ENCODE data around the gene PARD3B. TPM values are rescaled to one million over a fixed set of nuclear protein-coding genes. Genes with fewer than 3 reads are reported as not detected.
A peak's percentile ranks its signal among the peaks of the same experiment; 100 is the strongest.

Gene PARD3B
- total and polyA plus RNA-seq, 2 of the 13 experiments (the other 11 are each of a cell fraction or from before 2014, with no cell fraction given), result 0.71 to 2.3 TPM

- no peak for TF ChIP-seq ZNF251 (CRISPR knock-in tag; IDR thresholded peaks at IDR 0.05)
- no peak for TF ChIP-seq ZZZ3 (CRISPR knock-in tag; IDR thresholded peaks at IDR 0.05; ENCODE audit: borderline replicate concordance)
- no peak for TF ChIP-seq ZNF569 (CRISPR knock-in tag; IDR thresholded peaks at IDR 0.05; ENCODE audit: borderline replicate concordance)
- no peak for TF ChIP-seq CSRNP2 (CRISPR knock-in tag; conservative IDR thresholded peaks at IDR 0.05; ENCODE audit: low read depth)
Measured at GRCh38 chr2:204750389-204750788, 205.1 kb downstream of the PARD3B start (continued).

- no peak for FAIRE-seq
Measured at GRCh38 chr2:204751472-204751871, 206.2 kb downstream of the PARD3B start.

More at GRCh38 chr2:204751472-204751871, 206.2 kb downstream of the PARD3B start:
- BruUV-seq (replicated peaks), result no TSS peak
- Histone ChIP-seq H3K27ac (ENCODE audit: extremely low read length, insufficient read depth, low read length) (no peak overlapping the region), H3K36me3 (replicated peaks in 1 of 2; ENCODE audit: control insufficient read depth in 1 of 2, insufficient read depth in 2 of 2, low read length in 2 of 2) (no peaks in the 10 kb centered on the region), H3K79me2 (ENCODE audit: insufficient read depth, low read length) (no peaks in the 10 kb centered on the region), H3K27me3 (ENCODE audit: control insufficient read depth in 1 of 2, insufficient read depth in 2 of 2, low read length in 2 of 2) (no peaks in the 10 kb centered on the region), H2AFZ (ENCODE audit: low read length) (no peak overlapping the region), H4K20me1 (ENCODE audit: insufficient read depth, low read length) (no peaks in the 10 kb centered on the region), H3K4me3 (replicated peaks in 1 of 3; ENCODE audit: insufficient read depth in 1 of 3, low read depth in 2 of 3, low read length in 3 of 3) (no peak overlapping the region), H3K9ac (ENCODE audit: insufficient read depth, low read depth, low read length) (no peak overlapping the region), H3K4me2 (ENCODE audit: low read depth, low read length) (no peak overlapping the region), H3K4me1 (ENCODE audit: insufficient read depth, low read length) (no peaks in the 10 kb centered on the region), H3K9me3 (ENCODE audit: low read length) (peaks cover 82% of the 10 kb centered on the region)
- in situ Hi-C loops (cut with HindIII; ENCODE audit: extremely low pct_ligation_motif_present, low pct_unique_long_range_greater_than_20kb), result no loop called here
- ATAC-seq, result no peak
- POLR2A ChIA-PET, result no interaction called here
- intact Hi-C loops (cut with micrococcal nuclease; ENCODE audit: unreplicated experiment), result no loop called here
- CTCF ChIA-PET (ENCODE audit: low intra/inter-chr PET ratio, low total read pairs), result no interaction called here
- DNase-seq (ENCODE audit: low spot score), result no peak
- TF ChIP-seq ZNF703 (CRISPR knock-in tag; IDR thresholded peaks at IDR 0.05; ENCODE audit: borderline replicate concordance) (no peak), HOMEZ (CRISPR knock-in tag; IDR thresholded peaks at IDR 0.05; ENCODE audit: low read depth) (no peak), MAFK (conservative IDR thresholded peaks at IDR 0.05 in 1 of 2, IDR thresholded peaks at IDR 0.05 in 1 of 2; ENCODE audit: low read length in 2 of 2) (peak; percentile 90 to 94), MAFF (IDR thresholded peaks at IDR 0.05; ENCODE audit: low read depth, low read length) (peak; percentile 93)

All from HepG2 (cell line).